Transverse colon (tissue), 4 donors: ENCODE data around the gene HMGXB3. TPM values are rescaled to one million over a fixed set of nuclear protein-coding genes. Genes with fewer than 3 reads are reported as not detected.
"Not testable (repeated sequence)": the region's sequence is repeated elsewhere in the genome, so short reads cannot be mapped to it uniquely, and the experiment has no call there.

Experiments
- DNase-seq: peaks from one replicate; pipeline ENCODE4 v3.0.0-alpha.2; 2019
- H3K27ac ChIP-seq, 4 donors: fragments of 200-600 bp; sonication (generic); 2 replicates each; pipeline ENCODE4 v1.5.1; 2016 to 2018; ENCODE audit warnings: inconsistent platforms in 4 of 4
- H3K27me3 ChIP-seq: fragments of 200-600 bp; sonication (generic); 2 replicates; pipeline ENCODE4 v1.5.1; 2017; ENCODE audit warnings: inconsistent platforms
- H3K36me3 ChIP-seq, 4 donors: fragments of 200-600 bp; sonication (generic); 2 replicates each; pipeline ENCODE4 v1.5.1; 2017 to 2019; ENCODE audit warnings: inconsistent platforms in 4 of 4
- H3K4me1 ChIP-seq, 4 donors: fragments of 200-600 bp; sonication (generic); 2 replicates each; pipeline ENCODE4 v1.5.1; 2017 to 2020; ENCODE audit warnings: inconsistent platforms in 4 of 4
- H3K4me3 ChIP-seq, 4 donors: fragments of 200-600 bp; sonication (generic); 1 replicate in 1 of 4; 2 replicates in 3 of 4; pipeline versions ENCODE4 v1.5.1 to v1.6.1; 2017 to 2019; ENCODE audit warnings: inconsistent platforms in 4 of 4
- H3K9me3 ChIP-seq, 2 donors: fragments of 200-600 bp; sonication (generic); 2 replicates each; pipeline ENCODE4 v1.5.1; 2017 to 2019; ENCODE audit warnings: inconsistent platforms in 2 of 2
- EP300 ChIP-seq: sonication (generic); formaldehyde crosslinking; IDR thresholded peaks from one replicate; pipeline ENCODE4 v1.6.1; 2017; ENCODE audit warnings: antibody characterized with exemption, low read depth
- POLR2A ChIP-seq: fragments of 450-650 bp; IDR thresholded peaks from one replicate; pipeline ENCODE4 v1.6.1; 2016; ENCODE audit warnings: antibody characterized with exemption, mild to moderate bottlenecking, moderate library complexity
- POLR2AphosphoS5 ChIP-seq, 3 donors: sonication (generic); formaldehyde crosslinking; IDR thresholded peaks; one replicate each; pipeline ENCODE4 v1.6.1; 2016; ENCODE audit warnings: antibody characterized with exemption in 3 of 3
- WGBS, 2 donors: methylation state at CpG; one replicate each; pipeline ENCODE4 v1.1.5; 2018; ENCODE audit warnings: low coverage in 1 of 2; 5-methylcytosine and 5-hydroxymethylcytosine counted together
- in situ Hi-C, 4 donors: fragments of 200-750 bp; cut with MboI; loops; one replicate each; pipeline versions ENCODE4 v1.15.0 to v1.15.1; 2017; ENCODE audit warnings: low sequenced_read_pairs in 3 of 4, low pct_ligation_motif_present in 1 of 4, low pct_unique_long_range_greater_than_20kb in 1 of 4
- intact Hi-C: fragments of 100-400 bp; cut with DNase I; formaldehyde crosslinking; loops from one replicate; pipeline ENCODE4 v1.15.1; 2023; ENCODE audit warnings: low total_unique reads
- total RNA-seq, 4 donors: library from RNA; depleted of rRNA; stranded (reverse); fragments of >200 nt; gene quantifications; one replicate each; pipeline ENCODE4 v1.1.0, GENCODE V29; 2016
- TF ChIP-seq, protein P1 (sequence below), 5 experiments: fragments of 200-600 bp in 3 of 5; fragments of 450-650 bp in 2 of 5; sonication (generic) in 3 of 5; IDR thresholded peaks; 1 replicate in 2 of 5; 2 replicates in 3 of 5; pipeline ENCODE4 v1.5.1; 2016 to 2017; ENCODE audit warnings: antibody characterized with exemption in 5 of 5, inconsistent platforms in 3 of 5, mild to moderate bottlenecking in 2 of 5, moderate library complexity in 1 of 5

HMGXB3 gene
- total RNA-seq, 4 donors from 2014 or later: 29.9 to 93.5 (median 38.1) TPM

DNA sequence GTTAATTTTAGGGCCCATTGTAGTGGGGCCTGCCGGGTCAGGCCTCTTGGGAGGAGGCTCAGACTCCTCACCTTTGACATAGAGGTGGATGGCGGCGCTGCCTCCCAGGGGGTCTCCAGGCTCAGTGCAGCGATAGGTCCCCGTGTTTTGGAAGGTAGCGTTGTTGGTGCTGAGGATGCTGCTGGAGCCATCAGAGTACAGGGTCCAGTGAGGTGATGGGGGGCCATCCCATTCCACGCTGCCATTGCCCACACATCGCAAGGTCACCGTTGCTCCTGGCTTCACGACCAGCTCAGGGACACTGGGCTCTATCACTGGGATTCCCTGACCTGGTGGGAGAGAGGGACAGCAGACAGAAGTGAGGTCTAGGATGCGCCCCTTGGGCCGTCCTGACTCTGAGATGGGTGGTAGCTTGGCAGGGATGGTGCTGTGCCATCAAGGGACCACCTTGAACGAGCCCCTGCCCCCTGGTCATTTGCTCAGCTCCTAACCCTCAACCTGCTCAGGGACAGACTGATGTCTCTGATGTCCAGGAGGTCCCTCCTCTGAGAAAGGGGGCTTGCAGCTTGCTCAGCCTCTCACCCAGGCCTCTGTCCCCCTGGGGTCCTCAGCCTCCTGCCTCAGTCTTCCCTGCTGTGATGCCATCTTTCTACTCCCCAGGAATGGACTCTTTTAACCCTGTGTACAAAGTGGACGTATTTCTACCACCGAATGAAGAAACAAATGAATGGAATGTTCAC is 80.3 kb downstream of the HMGXB3 start:
- intact Hi-C loops: no loop called here
- in situ Hi-C loops: no loop called here
- Histone ChIP-seq H3K27me3 (no peaks in the 10 kb centered on the region), H3K4me3 (no peak overlapping the region), H3K9me3 (no peaks in the 10 kb centered on the region), H3K36me3 (no peaks in the 10 kb centered on the region), H3K27ac (no peak overlapping the region), H3K4me1 (no peaks in the 10 kb centered on the region)
- TF ChIP-seq POLR2A: no peak
- no peak for DNase-seq
- WGBS, 2 donors: 33 to 82% methylated on average over 1 to 15 of the region's 15 CpGs

DNA sequence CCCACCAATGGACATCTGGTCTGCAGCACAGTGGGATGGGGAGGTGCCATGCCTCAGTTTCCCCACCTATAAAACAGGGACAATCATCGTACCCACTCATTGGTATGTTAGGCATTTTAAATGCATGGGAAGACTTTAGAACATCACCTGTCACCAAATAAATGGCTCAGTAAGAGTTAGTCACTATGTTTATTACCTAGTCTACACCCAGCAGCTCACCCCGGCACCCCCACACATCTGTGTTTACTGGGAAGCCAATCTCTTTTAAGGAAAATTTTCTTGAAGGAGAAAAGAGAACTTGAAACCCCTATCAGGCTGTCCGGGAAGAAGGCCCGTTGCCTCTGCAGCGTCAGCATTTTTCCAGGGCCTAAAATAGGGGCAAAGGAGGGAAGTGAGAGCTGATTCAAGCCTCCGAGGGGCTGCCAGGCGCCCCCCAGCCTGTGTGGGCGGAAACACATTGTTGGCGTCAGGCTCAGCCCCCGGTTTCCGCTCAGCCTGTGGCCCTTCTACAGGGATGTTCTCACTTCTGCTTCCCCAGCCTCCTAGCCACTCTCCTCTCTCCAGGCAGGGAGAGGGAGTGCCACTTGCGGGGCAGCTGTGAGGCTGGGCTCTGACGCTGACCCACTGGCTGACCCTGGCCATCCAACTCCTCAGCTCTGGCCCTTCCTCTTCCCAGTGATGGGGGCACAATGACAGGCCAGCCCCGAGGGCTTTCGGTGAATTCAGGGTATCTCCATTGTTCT is 81.2 kb downstream of the HMGXB3 start:
- TF ChIP-seq, protein P1, sequence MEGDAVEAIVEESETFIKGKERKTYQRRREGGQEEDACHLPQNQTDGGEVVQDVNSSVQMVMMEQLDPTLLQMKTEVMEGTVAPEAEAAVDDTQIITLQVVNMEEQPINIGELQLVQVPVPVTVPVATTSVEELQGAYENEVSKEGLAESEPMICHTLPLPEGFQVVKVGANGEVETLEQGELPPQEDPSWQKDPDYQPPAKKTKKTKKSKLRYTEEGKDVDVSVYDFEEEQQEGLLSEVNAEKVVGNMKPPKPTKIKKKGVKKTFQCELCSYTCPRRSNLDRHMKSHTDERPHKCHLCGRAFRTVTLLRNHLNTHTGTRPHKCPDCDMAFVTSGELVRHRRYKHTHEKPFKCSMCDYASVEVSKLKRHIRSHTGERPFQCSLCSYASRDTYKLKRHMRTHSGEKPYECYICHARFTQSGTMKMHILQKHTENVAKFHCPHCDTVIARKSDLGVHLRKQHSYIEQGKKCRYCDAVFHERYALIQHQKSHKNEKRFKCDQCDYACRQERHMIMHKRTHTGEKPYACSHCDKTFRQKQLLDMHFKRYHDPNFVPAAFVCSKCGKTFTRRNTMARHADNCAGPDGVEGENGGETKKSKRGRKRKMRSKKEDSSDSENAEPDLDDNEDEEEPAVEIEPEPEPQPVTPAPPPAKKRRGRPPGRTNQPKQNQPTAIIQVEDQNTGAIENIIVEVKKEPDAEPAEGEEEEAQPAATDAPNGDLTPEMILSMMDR (IDR thresholded peaks at IDR 0.05): no peak
- TF ChIP-seq POLR2A: peak; percentile 28
- TF ChIP-seq EP300: no peak
- peak in 2 of 3 donors; percentile 33 to 65 for TF ChIP-seq POLR2AphosphoS5 (IDR thresholded peaks at IDR 0.05)
- in situ Hi-C loops: no loop called here
- WGBS, 2 donors: 62 to 75% methylated on average over 1 to 15 of the region's 15 CpGs
- Histone ChIP-seq H3K4me1 (no peaks in the 10 kb centered on the region), H3K4me3 (no peak overlapping the region), H3K27ac (peak overlapping the region in 2 of 4 donors; percentile 8 to 36), H3K9me3 (no peaks in the 10 kb centered on the region), H3K27me3 (no peaks in the 10 kb centered on the region), H3K36me3 (no peaks in the 10 kb centered on the region)
- DNase-seq: peak; percentile 53
- intact Hi-C loops: no loop called here

DNA sequence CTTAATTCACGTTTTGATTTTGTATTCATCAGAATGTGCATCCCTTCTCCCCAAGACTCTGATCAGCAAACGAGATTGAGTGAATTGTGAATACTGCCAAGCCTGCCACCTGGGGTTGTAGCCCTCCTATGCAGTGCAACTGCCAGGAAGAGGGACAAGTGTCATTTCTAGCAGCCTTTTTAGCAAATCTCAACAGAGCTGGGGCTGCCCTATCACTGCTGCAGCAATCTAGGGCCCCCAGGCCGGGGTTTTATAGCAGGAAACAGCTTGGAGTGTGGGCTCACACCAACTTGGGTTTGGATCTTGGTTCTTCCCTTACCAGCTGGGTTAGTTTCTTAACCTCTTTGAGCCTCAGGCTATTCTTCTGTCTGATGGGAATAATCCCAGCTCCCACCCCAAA is 81.8 kb downstream of the HMGXB3 start:
- Histone ChIP-seq H3K27me3 (no peaks in the 10 kb centered on the region), H3K36me3 (no peaks in the 10 kb centered on the region), H3K4me1 (no peaks in the 10 kb centered on the region), H3K27ac (peak overlapping the region; percentile 7 to 36 (median 16)), H3K4me3 (no peak overlapping the region), H3K9me3 (no peaks in the 10 kb centered on the region)
- in situ Hi-C loops (no loop called here), intact Hi-C loops (no loop called here)
- no peak for DNase-seq
- whole genome bisulfite sequencing, 2 donors: 45 to 50% methylated on average over 2 to 3 of the region's 3 CpGs
- TF ChIP-seq POLR2AphosphoS5 (IDR thresholded peaks at IDR 0.05) (no peak), EP300 (no peak)

DNA sequence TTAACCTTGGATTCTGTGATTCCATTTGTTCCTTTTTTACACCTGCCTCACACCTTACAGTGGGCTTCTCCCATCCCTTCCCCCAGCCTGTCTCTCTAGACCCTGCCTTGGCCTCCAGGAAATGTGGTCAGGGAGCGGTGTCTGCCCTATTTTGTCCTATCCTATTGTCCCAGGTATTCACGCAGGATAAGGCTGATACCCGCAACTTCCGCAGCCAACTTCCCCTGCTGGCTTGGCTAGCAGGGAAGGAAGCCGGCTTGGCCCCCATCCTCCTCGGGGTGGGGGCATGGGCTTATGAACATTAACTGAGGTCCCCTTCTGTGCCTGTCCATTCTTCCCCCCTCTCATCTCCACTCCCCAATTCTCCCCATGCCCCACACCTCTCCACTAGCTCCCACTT is 82.3 kb downstream of the HMGXB3 start:
- TF ChIP-seq, protein P1 (IDR thresholded peaks at IDR 0.05): no peak
- TF ChIP-seq POLR2A: no peak
- no peak for TF ChIP-seq EP300
- no peak for TF ChIP-seq POLR2AphosphoS5 (IDR thresholded peaks at IDR 0.05)
- no peaks in the 10 kb centered on the region for H3K36me3 ChIP-seq
- in situ Hi-C loops: no loop called here
- H3K9me3 ChIP-seq: no peaks in the 10 kb centered on the region
- WGBS, 2 donors: 81% methylated on average over 6 of the region's 6 CpGs; no CpG with 5 or more reads in 1 of the 2 donors
- no peaks in the 10 kb centered on the region for H3K4me1 ChIP-seq
- peak overlapping the region in 1 of 4 donors; percentile 6 for H3K4me3 ChIP-seq
- intact Hi-C loops: no loop called here
- H3K27ac ChIP-seq: peak overlapping the region in 3 of 4 donors; percentile 7 to 36 (median 23)
- H3K27me3 ChIP-seq: no peaks in the 10 kb centered on the region
- DNase-seq: no peak

DNA sequence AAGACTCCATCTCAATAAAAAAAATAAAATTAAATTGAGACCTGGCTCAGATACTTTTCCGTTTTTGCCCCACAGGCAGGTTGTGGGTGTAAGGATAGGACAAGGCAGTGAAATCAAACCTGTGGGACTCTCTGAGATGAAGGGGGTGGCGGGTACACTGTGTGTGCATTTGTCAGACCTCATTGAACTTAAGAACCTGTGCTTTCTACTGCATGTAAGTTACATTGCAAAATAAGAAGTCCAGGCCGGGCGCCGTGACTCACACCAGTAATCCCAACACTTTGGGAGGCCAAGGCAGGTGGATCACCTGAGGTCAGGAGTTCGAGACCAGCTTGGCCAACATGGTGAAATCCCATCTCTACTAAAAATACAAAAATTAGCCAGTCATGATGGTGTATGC is 84.2 kb downstream of the HMGXB3 start:
- intact Hi-C loops: not testable (repeated sequence)
- H3K4me3 ChIP-seq: peak overlapping the region in 1 of 4 donors; percentile 1

More for the DNA sequence above, 84.2 kb downstream of the HMGXB3 start:
- H3K4me1 ChIP-seq, H3K9me3 ChIP-seq, DNase-seq, in situ Hi-C loops, H3K27me3 ChIP-seq, H3K27ac ChIP-seq, H3K36me3 ChIP-seq: not testable (repeated sequence)
- WGBS, 2 donors: 92% methylated on average over 6 of the region's 6 CpGs; no CpG with 5 or more reads in 1 of the 2 donors
